GM18508 (cell line): ENCODE data around the gene DACT3.
A peak's percentile ranks its signal among the peaks of the same experiment; 100 is the strongest.

Experiments
- ATAC-seq: cut with Tn5 transposase; IDR thresholded peaks from one replicate; pipeline ENCODE4 v1.9.1; 2021; ENCODE audit warnings: moderate number of reproducible peaks; ENCODE audit not compliant: insufficient read depth, unreplicated experiment

The DACT3 gene

GRCh38 chr19:46602392-46603194 is 58.4 kb downstream of the DACT3 start:
- no peak for ATAC-seq

GRCh38 chr19:46601318-46602224 is 59.4 kb downstream of the DACT3 start, which contains the start of gene CALM3:
TSS of gene CALM3 (plus strand) at chr19:46601330. CDS start at chr19:46601435, 105 bp downstream.
- ATAC-seq = no peak

- peak; percentile 53 for ATAC-seq
Observed at GRCh38 chr19:46600384-46601317, 60.3 kb downstream of the DACT3 start.

GRCh38 chr19:46599716-46600373 is 61.1 kb downstream of the DACT3 start:
- ATAC-seq = no peak

GRCh38 chr19:46598372-46598917 is 62.5 kb downstream of the DACT3 start:
- ATAC-seq = no peak
